HG03025 (cell line): ENCODE results near the gene SPEF2.
"Not testable (repeated sequence)": the region's sequence is repeated elsewhere in the genome, so short reads cannot be mapped to it uniquely, and the experiment has no call there.

ENCODE experiments used
- ATAC-seq: cut with Tn5 transposase; IDR thresholded peaks from one replicate; pipeline ENCODE4 v1.9.1; 2021; ENCODE audit warnings: mild to moderate bottlenecking, moderate library complexity; ENCODE audit not compliant: unreplicated experiment, low FRiP score

SPEF2 gene

GRCh38 chr5:35651002-35651756, 33.5 kb downstream of the SPEF2 start:
- no peak for ATAC-seq

DNA sequence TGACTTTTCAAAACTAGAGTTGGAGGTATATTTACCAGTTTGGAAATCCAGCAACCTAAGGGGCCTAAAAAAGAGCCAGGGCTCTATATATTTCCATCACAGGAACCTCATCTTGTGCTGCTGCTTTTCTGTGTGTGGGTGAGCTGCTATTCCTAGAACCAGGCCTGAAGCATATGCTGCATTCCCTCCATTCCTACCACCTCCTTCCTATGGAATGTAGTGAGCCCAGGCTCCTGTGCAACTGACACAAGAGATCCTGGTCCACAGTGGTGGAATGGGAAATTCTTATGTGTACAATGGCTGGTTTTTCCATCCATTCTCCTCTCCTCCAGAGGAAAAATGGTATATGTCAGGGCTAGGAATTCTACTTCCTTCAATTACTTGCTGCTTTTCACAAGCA, 39.1 kb downstream of the SPEF2 start:
- ATAC-seq: no peak

- ATAC-seq: no peak
Observed at GRCh38 chr5:35657877-35658276, 40.2 kb downstream of the SPEF2 start.

GRCh38 chr5:35659556-35659955, 41.9 kb downstream of the SPEF2 start:
- no peak for ATAC-seq

GRCh38 chr5:35660451-35660850, 42.8 kb downstream of the SPEF2 start:
- no peak for ATAC-seq

- ATAC-seq: no peak
Observed at GRCh38 chr5:35664584-35664983, 46.9 kb downstream of the SPEF2 start.

DNA sequence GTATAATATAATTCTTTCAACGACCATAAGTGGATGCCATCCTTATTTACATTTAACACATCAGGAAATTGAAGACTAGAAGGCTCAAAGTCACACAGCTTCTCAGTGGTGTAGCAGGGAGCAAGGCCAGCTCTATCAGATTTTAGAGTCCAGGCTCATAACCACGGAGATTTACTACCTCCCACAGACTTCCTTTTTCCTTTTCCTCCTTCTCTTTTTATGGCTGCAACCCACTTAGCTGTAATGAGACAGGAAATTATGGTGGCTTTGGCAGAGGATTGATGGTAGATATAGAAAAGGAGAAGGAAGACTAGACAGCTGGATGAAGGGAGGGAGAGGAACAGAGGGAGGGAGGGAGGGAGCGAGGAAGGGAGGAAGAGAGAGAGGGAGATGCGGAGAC, 47.4 kb downstream of the SPEF2 start:
- ATAC-seq: no peak

DNA sequence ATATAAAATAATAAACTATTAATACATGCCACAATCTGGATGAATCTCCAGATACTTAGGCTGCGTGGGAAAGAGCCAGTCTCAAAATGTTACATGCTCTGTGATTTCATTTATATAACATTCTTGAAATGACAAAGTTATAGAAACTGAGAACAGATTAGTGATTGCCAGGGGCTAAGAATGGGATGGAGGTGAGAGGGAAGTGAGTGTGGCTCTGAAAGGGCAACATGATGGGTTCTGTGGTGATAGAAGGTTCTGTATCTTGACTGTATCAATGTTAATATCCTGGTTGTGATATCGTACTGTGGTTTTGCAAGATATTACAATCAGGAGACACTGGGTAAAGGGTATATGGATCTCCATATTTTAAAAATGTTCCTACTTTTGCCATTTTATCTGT, 50.7 kb downstream of the SPEF2 start:
- no peak for ATAC-seq

GRCh38 chr5:35668794-35669193, 51.1 kb downstream of the SPEF2 start:
- no peak for ATAC-seq

DNA sequence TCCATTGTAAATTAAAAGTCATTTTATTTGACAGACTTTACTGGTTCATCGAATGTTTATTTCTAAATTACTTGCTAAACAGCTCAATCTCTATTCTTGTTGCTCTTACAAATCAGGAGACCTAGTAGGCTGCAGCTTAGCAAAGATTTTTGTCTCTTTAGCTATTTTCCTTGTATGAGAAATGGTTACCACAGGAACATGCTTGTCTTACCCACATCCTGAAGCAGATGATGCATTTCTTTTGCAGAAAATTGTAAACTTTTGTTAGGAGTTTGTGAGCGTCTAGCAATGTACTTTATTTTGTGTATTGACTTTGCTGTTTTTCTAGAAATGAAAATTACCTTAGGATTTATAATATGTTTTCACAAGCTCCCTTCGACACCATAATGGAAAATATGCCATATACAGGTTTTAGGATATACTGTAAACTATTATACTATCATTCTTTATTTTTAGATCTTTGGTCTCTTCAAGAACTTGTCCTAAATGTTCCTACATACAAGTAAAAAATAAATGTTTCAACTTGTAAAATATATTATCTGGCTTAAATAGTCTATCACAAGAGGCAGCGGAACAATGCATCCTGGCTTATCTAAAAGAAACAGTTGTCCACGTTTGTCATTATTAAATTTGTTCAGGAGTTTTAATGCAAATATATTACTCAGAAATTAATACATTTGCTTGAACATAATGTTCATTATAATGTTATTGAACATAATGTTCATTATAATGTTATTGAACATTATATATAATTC, 54.1 kb downstream of the SPEF2 start:
- ATAC-seq: no peak

- not testable (repeated sequence) for ATAC-seq
Observed at GRCh38 chr5:35672296-35672655, 54.6 kb downstream of the SPEF2 start.

DNA sequence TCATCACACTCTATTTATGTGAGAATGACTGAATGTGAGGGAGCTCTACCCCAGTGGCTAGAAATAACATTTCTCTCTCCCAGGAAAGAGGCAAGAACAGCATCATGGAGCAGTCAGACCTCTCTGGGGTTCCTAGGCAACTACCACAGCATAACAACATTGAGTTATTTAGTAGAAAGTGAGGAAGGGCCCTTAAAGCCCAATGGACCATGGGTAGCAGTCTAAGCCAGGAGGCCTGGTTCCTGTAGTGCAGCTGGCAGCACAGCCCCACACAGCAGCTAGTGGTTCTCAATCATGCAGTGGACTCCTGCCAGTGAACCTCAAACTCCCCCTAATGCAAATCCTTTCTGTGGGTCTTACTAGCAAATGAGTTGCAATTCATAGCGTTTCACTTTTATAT, 55.3 kb downstream of the SPEF2 start:
- no peak for ATAC-seq

- ATAC-seq: no peak
Observed at GRCh38 chr5:35674049-35674448, 56.4 kb downstream of the SPEF2 start.

DNA sequence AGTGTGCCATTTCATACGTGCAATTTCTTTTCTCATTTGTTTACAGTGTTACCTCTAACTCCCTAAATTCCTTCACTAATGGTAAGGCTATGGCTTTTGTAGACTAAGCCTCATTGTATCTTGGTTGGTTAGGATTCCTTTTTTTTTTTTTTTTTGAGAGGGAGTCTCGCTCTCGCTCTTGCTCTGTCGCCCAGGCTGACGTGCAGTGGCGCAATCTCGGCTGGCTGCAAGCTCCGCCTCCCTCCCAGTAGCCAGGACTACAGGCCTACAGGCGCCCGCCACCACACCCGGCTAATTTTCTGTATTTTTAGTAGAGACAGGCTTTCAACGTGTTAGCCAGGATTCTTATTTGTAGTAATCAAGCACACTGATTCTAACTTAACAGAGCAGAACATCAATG, 57.7 kb downstream of the SPEF2 start:
- no peak for ATAC-seq

DNA sequence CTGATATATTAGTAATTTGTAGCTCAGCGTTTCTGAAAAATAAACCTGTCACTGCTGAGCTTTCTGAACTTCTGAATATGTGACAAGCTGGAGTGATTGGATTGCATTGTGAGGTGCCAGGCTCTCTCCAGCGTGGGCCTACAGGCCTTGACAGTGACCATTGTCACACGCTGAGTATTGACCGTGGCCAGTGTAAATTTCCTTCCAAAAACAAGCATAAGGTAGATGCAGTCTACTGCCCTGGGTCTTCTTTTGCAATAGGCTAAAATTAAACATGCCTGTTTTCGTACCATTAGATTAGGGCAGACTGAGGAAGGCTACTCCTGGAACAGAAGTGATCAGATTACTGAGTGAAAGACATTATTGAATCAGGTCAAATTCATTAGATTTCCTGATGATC, 60.2 kb downstream of the SPEF2 start:
- ATAC-seq: no peak

DNA sequence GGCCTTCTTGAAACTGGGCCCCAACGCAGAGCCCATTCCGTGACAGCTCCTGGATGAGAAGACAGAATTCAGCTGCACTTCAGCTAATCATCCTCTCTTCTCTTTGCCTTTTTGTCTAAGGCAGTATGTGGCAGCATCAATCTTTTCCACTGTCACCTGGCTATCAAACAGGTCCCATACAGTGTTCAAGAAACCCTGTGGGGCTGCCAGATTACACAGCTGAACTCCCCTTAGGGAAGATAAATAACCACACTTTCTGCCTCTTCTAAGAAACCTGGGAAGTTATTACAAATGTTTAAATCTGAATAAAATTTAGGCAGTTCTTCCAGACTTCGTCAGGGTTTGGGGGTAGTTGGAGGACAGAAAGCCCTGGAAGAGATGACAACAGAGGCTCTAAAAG, 61.0 kb downstream of the SPEF2 start:
- no peak for ATAC-seq

DNA sequence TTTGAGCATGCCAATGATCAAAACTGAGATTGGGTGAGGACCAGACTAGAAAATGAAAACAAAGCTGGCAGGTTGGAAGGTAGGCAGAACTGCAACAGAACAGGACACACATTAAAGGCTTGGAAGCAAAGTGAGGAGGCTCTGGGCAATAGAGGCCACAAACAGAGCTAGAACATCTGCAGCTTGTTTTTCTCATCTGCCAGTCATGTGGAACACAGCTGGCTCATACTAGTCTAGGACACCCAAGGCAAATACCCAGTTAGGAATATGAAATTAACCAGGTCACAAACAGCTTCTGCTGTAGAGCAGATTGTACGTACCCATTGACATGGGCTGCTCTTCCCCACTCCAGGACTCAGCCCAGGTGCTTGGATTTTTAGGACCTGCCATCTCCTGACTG, 61.7 kb downstream of the SPEF2 start:
- ATAC-seq: no peak

- no peak for ATAC-seq
Observed at GRCh38 chr5:35681911-35682310, 64.2 kb downstream of the SPEF2 start.

DNA sequence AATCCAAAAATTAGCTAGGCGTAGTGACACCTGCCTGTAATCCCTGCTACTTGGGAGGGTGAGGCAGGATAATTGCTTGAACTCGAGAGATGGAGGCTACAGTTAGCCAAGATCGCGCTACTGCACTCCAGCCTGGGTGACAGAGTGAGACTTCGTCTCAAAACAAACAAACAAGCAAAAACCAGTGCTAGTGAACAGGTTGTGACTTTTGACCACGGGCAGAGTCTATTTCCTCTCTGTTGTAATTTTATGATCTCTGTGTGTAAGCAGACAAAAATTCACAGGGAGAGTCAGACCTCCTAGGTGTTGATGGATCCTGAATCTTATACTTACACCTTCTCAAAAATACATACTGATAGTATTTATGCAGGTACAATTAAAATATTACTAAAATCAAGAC, 65.8 kb downstream of the SPEF2 start:
- ATAC-seq: no peak

- no peak for ATAC-seq
Observed at GRCh38 chr5:35685161-35685560, 67.5 kb downstream of the SPEF2 start.

GRCh38 chr5:35687961-35688360, 70.3 kb downstream of the SPEF2 start:
- ATAC-seq: no peak

DNA sequence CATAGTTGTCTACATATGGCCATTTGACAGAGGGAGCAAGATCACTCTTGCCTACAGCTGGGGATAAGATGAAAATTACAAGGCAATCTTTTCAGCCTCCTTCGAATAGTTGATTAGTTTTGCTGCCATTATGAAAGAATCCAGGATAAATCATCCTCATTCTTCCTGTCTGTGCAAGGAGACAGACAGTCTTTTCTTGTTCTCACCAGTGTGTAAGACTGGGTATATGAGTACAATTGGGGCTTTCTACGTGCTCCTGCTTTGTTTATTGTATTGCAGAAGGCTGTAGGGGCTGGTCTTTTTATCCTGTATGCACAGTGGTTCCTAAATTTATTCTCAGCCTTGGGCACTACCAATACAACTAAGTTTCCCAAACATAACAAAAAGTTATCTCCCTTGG, 76.8 kb downstream of the SPEF2 start:
- no peak for ATAC-seq
